Ovary (tissue), 3 donors: Measurements from ENCODE around the gene HNRNPA2B1.
"Not testable (repeated sequence)": the region's sequence is repeated elsewhere in the genome, so short reads cannot be mapped to it uniquely, and the experiment has no call there.

ENCODE experiments used
- CTCF ChIP-seq, 3 donors: fragments of 450-650 bp in 2 of 3; fragments of 200-600 bp in 1 of 3; IDR thresholded peaks; one replicate each; pipeline versions ENCODE4 v1.5.1 to v1.8.0; 2016 to 2022; ENCODE audit warnings: antibody characterized with exemption in 3 of 3, mild to moderate bottlenecking in 1 of 3
- EP300 ChIP-seq: sonication (generic); formaldehyde crosslinking; IDR thresholded peaks from one replicate; pipeline ENCODE4 v1.6.1; 2017; ENCODE audit warnings: antibody characterized with exemption
- POLR2A ChIP-seq: fragments of 450-650 bp; IDR thresholded peaks from one replicate; pipeline ENCODE4 v1.6.1; 2017; ENCODE audit warnings: antibody characterized with exemption, mild to moderate bottlenecking, moderate library complexity
- donor health status: DM: no; HTN: no; CAD: no.

- TF ChIP-seq POLR2A; CTCF (IDR thresholded peaks at IDR 0.05); EP300: not testable (repeated sequence)
These were observed 24.6 kb downstream of the HNRNPA2B1 start for GRCh38 chr7:26175903-26176302.
